HG02981 (cell line): ENCODE results near the gene CCDC30.

ENCODE experiments used
- ATAC-seq: cut with Tn5 transposase; IDR thresholded peaks from one replicate; pipeline ENCODE4 v1.9.1; 2021; ENCODE audit warnings: mild to moderate bottlenecking, moderate library complexity; ENCODE audit not compliant: unreplicated experiment

CCDC30 gene

DNA sequence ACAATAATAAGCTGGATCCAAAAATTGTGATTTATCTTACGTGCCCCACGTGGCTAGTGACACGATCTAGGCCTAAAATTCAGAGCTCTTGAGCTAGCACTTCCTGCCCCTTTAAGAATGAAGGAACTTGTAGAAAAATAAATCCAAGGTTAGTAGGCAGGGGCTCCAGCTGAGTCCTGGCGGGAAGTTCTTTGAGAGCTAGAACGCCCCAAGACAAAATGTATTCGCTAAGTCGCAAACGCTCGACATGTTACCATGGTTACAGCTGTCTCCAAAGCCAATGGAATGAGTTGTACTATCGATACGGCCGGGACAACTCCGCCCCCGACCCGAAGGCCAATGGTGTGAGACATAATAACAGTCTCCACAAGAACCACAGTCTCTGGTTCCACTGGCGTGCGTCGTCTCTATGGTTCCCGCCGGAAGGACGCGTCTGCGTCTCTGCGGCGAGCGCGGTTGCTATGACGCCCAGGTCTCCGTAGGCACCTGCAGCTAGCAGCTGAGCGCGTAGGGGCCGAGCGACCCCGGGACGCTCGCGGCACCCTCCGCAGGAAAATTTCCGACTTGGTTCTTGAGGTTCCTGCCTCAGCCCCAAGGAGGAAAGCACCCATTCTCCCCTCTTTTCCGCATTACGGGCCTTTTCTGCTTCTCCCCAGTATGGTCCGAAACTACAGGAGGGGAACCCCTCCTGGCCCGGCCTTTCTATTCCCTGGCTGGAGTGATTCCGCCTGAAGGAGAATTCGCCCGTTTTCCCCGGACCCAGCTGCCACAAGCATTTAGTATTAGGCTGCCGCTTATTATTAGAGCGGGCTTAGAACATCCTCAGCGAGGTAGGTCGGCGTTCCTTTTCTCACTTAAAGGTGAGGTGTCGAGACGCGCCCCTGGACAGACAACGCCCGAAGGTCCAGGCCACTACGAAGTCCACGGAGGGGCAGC, at the start of gene CCDC30:
Gene CCDC30 (plus strand): TSS at position 459 of the 936 bp plus-strand sequence. CDS start 17,266 bp downstream, outside the sequence.
- ATAC-seq, result peak; percentile 98

DNA sequence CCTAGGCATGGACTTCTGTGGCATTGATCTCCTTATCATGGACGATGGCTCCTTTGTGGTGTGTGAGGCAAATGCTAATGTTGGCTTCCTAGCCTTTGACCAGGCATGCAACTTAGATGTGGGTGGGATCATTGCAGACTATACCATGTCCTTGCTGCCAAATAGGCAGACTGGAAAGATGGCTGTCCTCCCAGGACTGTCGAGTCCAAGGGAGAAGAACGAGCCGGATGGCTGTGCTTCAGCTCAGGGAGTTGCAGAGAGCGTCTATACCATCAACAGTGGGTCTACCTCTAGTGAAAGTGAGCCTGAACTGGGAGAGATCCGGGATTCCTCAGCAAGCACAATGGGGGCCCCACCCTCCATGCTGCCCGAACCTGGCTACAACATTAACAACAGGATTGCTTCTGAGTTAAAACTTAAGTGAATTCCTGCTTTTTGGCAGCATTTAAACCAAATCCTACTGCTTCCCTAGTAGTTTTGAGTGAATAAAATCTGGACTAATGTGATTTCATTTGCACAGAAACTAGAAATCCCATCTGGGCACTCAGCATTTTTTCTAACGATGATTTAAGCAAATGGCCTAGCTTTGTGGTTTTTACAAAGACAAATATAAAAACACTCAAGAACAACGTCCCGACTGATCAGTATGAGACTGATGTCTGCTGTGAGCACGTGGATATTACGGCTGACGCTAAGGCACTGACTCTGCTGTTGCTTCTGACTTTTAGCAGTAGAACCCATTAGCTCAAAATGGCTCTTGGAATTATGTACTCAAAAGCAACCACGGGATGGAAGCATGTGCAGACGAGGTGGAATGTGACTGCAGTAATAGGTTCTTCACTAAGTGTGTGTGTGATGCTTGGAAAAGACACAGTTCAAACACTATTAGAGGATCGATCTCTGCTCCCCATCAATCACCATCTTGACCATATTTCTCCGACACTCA, 48.3 kb upstream of the CCDC30 start:
- ATAC-seq, result no peak

DNA sequence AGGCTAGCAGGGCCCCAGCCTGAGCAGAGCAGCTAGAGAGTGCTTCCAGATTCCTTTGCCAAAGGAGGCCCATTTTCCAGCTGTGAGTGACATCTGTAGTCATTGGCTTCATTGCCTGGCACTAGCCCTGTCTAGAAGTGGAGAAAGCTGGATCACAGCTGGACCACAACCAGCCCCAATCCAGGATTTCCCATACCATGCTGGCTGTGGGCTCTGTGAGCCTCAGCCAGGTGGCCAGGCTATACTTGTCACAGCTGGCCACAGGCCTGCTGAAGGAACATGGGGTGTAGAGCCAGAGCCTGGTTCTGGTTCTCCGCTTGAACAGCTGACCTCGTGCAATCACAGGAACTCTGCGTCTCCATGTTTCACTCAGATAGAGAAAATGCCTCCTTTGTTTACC, 45.9 kb upstream of the CCDC30 start:
- ATAC-seq, result no peak

DNA sequence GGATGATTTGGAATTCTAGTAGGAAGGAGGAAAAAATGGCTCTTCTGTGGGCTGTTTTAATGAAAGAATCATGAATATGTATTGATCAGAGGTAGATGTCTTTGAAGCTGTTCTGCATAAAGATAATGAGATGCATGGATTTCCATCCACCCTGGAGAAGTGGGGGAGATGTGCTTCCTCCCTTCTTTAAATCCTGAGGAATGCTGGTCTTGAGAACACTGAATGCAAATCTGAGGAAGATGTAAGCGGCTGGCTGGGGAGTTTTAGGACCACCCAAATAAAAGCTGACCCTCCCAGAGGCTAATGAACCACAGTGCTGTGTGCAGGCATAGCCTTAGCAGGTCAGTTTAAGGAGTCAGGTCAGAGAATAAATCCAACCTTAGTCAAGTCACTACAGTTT, 44.6 kb upstream of the CCDC30 start:
- ATAC-seq, result no peak

DNA sequence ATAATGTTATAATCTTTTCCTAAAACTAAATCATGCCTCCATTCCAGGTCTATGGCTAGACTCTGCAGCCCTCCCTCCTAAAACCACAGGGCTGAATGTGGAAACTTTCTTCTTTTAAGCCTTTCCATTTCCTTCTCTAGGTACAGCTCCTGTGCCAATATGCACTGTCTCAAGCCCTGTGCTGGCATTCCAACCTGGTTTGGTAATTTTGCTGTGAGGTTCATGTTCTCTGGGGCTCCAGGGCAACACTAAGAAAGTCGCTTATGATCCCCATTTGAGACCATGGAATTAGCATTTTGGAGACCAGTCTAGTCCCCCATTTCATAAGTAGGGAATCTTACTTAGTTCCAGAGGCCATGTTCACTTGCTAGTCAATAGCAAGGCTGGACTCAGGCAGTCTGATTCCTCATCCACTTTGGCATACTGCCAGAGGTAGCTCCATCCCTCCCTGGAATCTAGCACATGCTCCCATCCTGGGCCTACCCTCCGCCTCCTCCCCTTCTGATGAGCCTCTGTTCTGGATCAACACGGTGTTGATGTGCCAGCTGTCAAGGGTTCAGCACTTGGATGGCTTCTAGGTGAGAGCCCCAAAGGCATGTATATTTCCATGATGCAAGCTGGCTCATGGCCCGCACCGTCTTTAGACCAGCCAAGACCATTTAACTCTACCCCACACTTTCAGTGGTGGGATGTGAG, 43.8 kb upstream of the CCDC30 start:
- no peak for ATAC-seq

DNA sequence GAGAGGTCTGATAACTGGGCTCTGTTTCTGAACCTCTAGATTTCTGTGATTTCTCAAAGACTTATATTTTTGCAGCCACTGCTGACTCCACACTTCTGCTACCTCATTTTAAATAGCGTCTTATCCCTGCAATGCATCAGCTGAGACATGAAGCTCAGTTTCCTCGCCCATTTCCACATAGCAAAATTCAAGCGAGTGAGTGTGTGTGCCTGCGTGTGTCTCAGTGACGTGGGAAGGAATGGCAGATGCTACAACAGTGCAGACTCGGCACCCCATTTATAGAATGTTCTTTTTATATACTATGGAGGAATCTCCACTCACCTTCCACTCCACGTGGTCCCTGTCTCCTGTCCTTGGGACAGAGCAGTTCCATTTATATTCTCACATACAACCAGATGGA, 43.0 kb upstream of the CCDC30 start:
- no peak for ATAC-seq

DNA sequence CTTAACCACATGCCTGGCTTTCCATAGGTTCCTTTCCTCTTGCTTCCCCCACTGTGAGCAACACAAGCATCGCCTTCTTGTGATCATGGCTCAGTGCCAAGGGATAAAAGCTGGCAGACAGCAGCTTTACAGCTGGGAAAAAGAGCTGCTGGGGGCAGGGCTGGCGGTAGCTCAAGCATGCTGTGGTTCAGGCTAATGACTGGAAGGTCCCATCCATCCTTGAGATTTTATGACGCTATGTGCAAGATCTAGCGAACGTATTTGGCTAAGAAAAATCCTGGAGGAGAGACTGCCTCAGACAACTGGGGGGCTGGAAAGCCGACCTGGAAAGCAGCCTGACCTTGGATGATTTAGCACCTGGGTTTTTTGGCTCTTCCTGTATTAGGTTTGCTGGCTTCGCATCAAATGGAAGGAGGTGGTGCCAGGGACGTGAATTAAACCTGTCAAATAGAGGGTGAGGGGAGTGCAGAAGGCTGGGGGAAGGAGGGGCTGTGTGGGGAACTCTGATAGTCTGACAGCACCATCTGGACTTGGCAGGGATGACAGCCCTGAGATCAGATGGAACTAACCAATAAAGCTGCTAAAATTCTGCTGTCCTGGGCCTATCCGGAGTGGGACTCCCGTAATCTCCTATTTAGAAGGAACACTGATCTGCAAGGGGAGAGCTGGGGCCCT, 42.0 kb upstream of the CCDC30 start:
- ATAC-seq, result no peak

DNA sequence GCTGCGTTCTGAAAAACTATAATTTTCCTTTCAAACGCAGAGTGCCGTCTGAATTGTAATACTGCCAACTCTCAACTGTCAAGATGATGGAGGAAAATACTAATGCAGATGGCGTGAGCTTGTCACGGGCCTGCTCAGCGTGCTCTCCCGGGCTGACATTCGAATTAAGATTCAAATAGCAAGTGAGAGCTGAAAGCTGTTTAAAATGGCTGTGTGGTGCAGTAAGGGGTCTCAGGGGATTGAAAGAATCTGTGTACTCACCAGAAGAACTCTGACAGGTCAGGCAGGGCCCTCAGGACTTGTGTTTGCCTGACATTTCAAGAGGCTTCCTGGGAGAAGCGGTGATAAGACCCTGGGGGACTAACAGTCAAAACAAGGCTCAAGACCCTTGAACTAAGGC, 40.3 kb upstream of the CCDC30 start:
- no peak for ATAC-seq

DNA sequence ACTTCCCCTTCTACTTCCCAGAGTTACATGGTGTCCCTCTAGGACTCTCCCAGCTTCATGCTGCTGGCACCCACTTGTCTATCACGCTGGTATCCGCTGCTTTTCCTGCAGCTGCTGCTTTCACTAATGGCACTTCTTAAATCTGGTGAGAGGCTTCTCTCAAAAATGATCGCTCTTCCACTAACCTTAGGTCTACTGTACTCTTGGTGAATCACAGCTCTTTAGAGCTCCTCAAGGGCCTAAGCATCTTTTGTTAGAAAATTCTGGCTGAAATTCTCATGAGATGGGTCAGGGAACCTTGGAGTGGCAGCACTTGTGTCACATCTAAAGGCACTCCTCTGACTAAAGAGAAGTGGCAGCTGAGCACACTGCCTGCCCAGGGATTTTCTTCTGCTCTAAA, 39.4 kb upstream of the CCDC30 start:
- no peak for ATAC-seq

DNA sequence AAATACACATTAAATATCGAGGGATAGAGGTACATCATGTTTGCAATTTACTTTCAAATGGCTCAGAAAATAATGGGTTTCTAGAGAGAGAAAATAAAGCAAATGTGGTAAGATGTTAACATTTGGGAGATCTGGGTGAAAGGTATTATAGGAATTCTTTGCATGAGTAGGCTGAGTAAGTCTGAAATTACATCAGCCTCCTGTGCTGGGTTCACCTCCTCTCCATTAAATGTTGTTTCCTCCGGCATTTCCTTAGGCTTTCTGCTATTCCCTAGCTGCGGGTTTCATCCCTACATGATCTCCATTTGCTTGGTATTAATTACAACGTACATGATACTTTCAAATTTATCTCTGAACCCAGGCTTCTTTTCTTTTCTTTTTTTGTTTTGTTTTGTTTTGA, 38.9 kb upstream of the CCDC30 start:
- no peak for ATAC-seq

DNA sequence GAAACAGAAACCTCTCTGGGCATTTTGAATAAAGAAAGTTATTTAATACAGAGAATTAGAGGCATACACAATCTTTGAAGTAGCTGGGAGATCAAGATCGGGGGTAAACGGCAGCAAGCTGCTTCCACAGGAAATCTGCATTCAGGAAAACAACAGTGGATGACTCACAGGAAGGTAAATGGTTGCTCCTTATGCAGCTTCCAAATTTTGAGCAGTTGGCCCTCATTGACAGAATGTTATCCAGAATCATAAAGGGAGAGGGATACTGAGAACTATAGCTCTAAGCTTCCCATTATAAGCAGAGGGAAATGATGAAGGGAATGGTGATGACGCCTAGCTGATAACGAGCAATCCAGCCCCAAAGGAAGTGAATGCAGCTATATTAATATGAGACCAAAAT, 35.8 kb upstream of the CCDC30 start:
- ATAC-seq, result no peak

DNA sequence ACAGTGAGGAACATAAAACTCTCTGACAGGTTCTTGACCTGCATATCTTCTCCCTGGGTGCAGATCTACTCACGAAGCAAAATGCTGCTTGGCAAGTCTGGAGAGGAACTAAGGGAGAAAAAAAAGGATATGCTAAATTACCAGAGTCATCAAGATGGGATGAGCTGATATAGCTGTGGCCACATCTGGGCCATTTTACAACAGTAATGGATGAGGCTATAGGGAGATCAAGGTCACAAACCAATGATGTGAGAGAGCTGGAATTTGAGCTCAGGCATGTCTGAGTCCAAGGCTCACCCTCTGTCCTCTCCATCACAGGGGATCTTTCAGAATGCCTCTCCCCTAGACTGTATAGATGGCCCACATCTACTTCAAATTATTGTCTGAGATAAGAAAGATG, 33.5 kb upstream of the CCDC30 start:
- no peak for ATAC-seq

DNA sequence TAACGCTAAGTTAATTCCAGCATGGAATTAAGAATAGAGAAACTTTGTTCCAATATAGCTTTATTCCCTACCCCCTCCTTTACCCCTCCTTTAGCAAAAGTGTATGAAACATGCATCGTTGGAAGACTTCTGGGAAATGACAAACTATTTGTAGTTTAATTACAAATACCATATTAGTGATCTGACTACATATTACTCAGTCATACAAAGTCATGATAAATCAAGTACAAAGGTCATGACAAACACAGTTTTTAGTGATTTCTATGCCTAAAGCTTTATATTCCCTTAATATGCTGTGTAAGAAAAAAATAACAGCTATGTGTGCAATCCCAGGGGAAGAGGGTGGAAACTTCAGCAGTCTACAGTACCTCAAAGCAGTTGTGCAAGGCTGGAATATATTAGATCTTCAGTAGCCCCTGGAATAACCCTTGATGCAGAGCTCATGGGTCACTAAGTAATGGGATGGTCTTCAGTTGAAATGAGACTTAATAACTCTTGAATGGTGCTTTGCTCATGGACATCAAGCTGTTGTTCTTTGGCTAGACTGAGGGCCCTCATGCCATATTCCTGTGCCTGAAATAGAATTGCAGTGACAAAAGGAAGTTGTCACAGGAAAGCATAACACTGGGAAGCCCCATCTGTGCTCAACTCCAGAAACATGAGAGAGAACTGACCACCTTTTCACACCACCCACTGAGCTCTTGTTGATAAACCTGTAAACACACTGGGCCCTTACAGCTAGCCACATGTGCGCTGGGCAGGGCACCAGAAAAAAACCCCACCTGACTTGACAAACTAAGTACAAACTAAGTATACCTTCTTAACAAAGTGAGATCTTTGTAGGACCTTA, 32.6 kb upstream of the CCDC30 start:
- no peak for ATAC-seq

DNA sequence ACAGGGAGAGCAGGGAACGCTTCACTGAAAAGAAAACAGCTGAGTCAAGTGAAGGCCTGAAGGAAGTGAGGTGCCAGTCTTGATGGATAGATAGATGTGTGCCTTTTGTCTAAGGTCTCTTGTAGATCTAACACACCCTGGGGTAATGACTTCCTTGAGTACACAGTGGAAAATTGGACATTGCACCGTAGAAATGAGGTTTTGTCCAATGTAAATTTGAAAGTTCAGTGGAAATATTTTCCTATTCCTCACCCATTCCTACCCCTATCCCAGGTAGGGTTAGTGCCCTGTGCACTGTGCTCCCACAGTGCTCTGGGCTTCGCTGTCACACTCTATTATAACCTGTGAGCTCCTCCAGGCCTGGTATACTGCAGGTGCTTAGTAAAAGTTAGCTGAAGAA, 31.6 kb upstream of the CCDC30 start:
- no peak for ATAC-seq

DNA sequence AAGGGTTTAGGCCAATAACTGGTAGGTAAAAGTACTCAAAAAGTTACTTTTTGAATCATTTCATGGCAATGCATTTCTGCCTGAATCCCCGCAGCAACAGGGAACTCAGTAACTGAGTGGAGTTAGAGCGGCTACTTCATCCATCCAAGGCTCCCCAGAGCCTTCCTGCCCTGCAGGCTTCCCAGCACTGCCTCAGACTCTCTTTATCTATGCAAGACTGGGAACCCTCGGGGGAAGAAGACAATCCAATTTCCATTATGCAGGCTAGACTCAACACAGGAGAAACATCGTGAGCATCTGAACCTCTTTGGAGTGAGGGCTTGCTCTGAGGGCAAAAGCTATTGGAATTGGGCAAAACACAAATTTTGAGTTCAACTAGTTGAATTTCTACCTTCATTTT, 30.4 kb upstream of the CCDC30 start:
- ATAC-seq, result no peak

DNA sequence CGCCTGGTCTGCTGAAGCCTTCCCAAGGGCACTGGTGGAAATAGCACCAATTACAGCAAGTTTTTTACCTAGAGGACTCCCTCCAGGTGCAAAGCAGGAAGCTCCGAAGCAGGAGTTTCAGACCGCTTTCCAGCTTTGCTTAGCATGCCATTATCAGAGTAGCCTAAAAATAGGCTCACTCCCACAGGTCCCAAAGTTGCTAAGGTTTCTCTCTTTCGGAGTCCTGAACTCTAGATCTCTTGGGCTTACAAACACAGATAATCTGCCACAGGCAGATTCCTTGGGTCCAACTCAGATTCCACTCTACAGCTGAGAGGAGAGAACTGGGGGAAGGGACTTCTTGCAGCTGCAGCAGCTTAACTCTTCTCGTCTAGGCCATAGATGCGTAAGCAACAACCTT, 29.7 kb upstream of the CCDC30 start:
- ATAC-seq, result no peak

DNA sequence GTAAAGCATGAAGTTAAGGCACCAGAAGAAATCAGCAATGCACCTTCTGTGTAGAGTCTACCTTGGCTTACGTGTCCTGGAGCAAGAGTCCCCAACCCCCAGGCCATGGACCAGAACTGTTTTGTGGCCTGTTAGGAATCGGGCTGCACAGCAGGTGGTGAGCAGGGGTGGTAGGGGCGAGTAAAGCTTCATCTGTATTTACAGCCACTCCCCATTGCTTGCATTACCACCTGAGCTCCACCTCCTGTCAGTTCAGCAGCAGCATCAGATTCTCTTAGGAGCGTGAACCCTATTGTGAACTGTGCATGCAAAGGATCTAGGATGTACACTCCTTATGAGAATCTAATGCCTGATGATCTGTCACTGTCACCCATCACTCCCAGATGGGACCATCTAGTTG, 28.7 kb upstream of the CCDC30 start:
- ATAC-seq, result no peak

DNA sequence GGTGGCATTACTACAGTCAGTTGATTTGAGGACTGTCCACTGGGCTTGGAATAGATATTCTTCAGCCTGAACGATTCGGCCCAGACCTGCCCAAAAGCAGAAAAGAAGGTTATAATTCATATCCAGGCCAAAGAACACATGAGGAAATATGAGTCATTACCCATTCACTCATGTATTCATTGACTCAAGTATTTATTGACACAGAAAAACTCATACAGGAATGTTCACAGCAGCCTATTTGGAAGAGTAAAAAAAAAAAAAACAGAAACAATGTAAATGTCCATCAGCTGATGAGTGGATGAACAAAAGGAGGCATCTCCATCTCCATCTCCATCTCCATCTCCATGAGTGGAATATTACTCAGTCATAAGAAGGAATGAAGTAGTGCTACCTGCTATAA, 23.1 kb upstream of the CCDC30 start:
- ATAC-seq, result no peak

DNA sequence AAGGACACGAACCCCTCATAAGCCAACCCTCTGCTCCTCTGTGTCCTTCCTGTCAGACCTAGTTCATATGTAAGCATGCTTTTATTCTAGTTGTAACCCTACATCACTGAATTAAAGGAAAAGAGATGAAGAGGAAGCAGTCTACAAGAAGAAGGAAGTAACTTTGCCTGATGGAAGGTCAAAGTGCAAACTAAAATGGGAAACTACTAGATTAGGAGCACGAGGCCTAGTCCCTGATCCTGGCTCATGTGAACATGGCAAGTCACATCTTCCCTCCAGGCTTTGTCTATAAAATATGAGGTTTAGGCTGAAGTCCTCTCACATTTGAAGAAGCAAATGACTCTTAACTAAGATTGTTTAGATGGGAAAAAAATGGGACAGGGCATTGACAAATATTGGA, 20.4 kb upstream of the CCDC30 start:
- ATAC-seq, result no peak

DNA sequence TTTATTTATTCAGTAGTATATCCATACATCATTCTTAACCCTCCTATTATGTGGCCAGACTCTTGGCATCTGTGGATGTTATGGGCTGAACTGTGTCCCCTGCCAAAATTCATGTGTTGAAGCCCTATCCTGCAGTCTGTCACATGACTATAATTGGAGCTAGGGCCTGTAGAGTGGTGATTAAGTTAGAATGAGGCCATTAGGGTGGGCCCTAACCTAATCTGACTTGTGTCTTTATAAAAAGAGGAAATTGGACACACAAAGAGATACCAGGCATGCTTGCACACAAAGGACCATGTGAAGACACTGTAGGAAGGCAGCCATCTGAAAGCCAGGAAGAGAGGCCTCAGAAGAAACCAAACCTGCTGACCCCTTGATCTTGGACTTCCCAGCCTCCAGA, 13.8 kb upstream of the CCDC30 start:
- ATAC-seq, result no peak
